T47D (cell line): ENCODE results near the gene FBL.
"Not testable (repeated sequence)": the region's sequence is repeated elsewhere in the genome, so short reads cannot be mapped to it uniquely, and the experiment has no call there.

ENCODE experiments used
- DNase-seq, 2 experiments: peaks; one replicate each; pipeline versions ENCODE4 v3.0.0 to v3.0.0-alpha.2; 2011 to 2012; ENCODE audit warnings: low read depth in 1 of 2, low spot score in 1 of 2
- JUND ChIP-seq: IDR thresholded peaks from 2 replicates; pipeline ENCODE4 v1.6.1; 2012; ENCODE audit warnings: low read depth
- in situ Hi-C: cut with HindIII; loops from 2 replicates; pipeline ENCODE4 v1.10.0; 2016; ENCODE audit warnings: low sequenced_read_pairs, low pct_unique_long_range_greater_than_20kb

FBL gene

DNA sequence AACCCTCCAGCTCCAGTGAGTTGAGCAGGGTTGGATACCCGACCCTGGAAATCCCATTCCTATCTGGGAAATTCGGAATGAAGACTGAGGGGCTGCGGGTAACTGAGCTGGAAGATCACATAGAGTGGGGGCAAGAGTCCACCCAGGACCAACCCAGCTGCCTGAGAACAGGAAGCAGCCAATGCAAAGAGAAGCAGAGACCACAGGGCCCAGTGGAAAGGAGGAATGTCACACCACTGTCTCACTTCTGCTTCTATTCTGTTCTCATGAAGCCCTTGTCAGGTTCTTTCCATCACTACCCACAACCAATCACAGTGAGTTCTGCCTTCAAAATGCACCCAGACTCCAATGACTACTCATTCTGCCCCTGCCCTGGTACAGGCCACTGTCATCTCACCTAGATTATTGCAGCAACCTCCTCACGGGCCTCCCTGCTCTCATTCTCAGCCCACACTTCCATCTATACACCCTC, 27.5 kb downstream of the FBL start:
- TF ChIP-seq JUND, result no peak
- in situ Hi-C loops, result no loop called here
- no peak for DNase-seq

GRCh38 chr19:39817888-39818561, 28.2 kb downstream of the FBL start:
- DNase-seq, result no peak
- in situ Hi-C loops, result no loop called here
- TF ChIP-seq JUND, result no peak

GRCh38 chr19:39816287-39817048, 29.7 kb downstream of the FBL start:
- in situ Hi-C loops, result no loop called here
- no peak for DNase-seq
- TF ChIP-seq JUND, result no peak

GRCh38 chr19:39814595-39814994, 31.6 kb downstream of the FBL start:
- no peak for TF ChIP-seq JUND
- no peak for DNase-seq
- in situ Hi-C loops, result no loop called here

DNA sequence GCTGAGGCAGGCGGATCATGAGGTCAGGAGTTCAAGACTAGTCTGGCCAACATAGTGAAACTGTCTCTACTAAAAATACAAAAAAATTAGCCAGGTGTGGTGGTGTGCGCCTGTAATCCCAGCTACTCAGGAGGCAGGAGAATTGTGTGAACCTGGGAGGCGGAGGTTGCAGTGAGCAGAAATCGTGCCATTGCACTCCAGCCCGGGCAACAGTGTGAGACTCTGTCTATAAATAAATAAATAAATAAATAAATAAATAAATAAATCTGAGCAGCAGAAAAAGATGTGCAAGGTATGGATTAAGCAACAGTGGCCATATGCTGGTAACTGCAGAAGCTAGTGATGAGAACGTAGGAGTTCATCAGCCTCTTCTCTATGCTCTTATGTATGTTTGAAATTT, 32.1 kb downstream of the FBL start:
- DNase-seq, in situ Hi-C loops: not testable (repeated sequence)

DNA sequence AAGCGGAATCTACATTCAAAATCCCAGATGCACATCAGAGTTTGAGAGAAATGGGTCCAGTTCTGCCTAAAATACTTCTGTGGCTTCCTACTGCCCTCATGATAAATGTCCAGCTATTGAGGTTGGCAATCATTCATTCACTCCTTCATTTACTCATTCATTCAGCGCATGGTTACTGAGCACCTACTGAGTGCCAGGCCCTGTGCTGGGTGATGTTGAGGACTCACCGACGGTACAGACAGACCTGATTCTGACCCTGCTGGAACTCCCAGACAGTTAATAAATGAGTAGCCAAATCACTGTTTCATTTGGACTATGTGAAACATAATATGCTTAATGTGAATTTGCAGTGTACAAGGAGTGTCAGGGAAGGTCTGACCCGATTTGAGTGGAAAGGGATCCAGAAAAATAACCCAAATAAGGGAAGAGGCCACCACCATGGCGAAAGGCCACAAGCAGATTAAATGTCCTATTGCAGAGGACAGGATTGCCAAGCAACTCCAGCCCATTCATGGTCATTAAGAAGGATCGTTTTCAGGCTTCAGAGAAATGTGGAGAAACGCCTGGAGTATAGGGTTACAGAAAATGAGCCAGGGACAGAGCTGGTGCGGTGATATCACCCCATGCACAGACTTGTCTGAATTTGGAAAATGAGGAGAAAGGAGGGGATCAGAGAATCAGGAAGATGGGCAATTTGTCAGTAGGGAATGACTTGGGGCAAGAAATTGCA, 32.8 kb downstream of the FBL start:
- TF ChIP-seq JUND, result no peak
- DNase-seq, result no peak
- in situ Hi-C loops, result no loop called here

DNA sequence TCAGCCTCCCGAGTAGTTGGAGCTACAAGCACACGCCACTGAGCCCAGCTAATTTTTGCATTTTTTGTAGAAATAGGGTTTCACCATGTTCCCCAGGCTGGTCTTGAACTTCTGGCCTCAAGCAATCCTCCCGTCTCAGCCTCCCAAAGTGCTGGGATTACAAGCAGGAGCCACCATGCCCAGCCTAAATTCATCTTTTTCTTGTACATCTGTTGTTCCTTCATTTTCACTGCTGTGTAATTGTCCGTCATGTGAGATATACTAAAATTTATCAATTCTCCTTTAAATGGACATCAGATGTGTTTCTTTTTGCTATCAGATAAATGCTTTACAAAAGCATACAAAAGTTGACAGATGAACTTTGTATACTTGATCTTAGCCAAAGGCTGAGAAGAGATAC, 35.1 kb downstream of the FBL start:
- in situ Hi-C loops, result no loop called here
- DNase-seq, result no peak
- TF ChIP-seq JUND, result no peak

- TF ChIP-seq JUND, result no peak
- in situ Hi-C loops, result no loop called here
- DNase-seq, result no peak
Measured at GRCh38 chr19:39810424-39810823, 35.8 kb downstream of the FBL start.

DNA sequence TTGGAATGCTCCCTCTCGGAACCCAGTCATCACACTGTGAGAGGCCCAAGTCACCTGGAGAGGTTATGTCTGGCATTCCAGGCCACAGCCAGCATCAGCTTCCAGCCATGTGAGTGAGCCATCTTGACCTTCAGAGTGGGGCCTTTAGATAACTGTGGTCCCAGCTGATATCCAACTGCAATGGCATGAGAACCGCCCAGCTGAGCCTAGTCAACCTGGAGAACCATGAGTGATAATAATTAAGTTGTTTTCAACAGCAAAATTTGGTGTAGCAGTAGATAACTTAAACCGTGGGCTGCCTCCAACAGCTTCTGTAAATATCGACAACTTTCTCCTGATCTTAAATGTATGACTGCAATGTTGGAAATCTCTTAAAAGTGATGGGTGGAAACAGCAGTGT, 36.8 kb downstream of the FBL start:
- no peak for TF ChIP-seq JUND
- no peak for DNase-seq
- in situ Hi-C loops, result no loop called here

- DNase-seq, in situ Hi-C loops: not testable (repeated sequence)
Measured at GRCh38 chr19:39808688-39809087, 37.5 kb downstream of the FBL start.

- in situ Hi-C loops, result no loop called here
- DNase-seq, result no peak
- no peak for TF ChIP-seq JUND
Measured at GRCh38 chr19:39807846-39808364, 38.3 kb downstream of the FBL start.

- in situ Hi-C loops, result no loop called here
- DNase-seq, result no peak
- no peak for TF ChIP-seq JUND
Measured at GRCh38 chr19:39805104-39805503, 41.1 kb downstream of the FBL start.

DNA sequence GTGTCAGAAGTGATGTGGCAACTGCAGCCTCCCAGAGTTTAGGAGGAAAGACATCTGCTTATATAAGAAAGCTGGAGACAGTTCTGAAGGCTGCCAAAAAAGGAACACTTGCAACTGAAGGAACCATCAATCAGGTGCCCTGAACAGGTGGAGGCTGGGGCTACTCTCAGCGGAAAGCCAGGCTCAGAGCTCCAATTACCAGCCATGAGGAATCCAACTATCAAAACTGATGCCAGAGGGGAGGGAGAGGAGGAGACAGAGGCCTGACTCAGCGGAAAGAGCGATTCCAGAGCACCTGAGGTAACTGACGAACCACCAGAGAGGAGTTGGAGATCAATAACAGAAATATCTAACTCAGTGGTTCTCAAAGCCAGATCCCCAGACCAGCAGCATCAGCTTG, 43.2 kb downstream of the FBL start:
- TF ChIP-seq JUND, result no peak
- in situ Hi-C loops, result no loop called here
- no peak for DNase-seq
